ENCODE data around the gene IL1RAPL1.

The IL1RAPL1 gene

GRCh38 chrX:29792335-29792734 lies 1205.1 kb downstream of the IL1RAPL1 start:
- DNase-seq (ENCODE audit: low read depth): no peak

GRCh38 chrX:29797156-29797555 lies 1209.9 kb downstream of the IL1RAPL1 start:
- no peak for DNase-seq (ENCODE audit: low read depth)

GRCh38 chrX:29798469-29798868 lies 1211.2 kb downstream of the IL1RAPL1 start:
- no peak for DNase-seq (ENCODE audit: low read depth)

- DNase-seq (ENCODE audit: low read depth): no peak
Measured at GRCh38 chrX:29813174-29813573, 1225.9 kb downstream of the IL1RAPL1 start.

- DNase-seq (ENCODE audit: low read depth): no peak
Measured at GRCh38 chrX:29824176-29824906, 1237.1 kb downstream of the IL1RAPL1 start.

GRCh38 chrX:29826742-29827141 lies 1239.5 kb downstream of the IL1RAPL1 start:
- DNase-seq (ENCODE audit: low read depth): no peak

- no peak for DNase-seq (ENCODE audit: low read depth)
Measured at GRCh38 chrX:29834311-29834710, 1247.1 kb downstream of the IL1RAPL1 start.

- DNase-seq (ENCODE audit: low read depth): no peak
Measured at GRCh38 chrX:29834764-29835163, 1247.5 kb downstream of the IL1RAPL1 start.

GRCh38 chrX:29841750-29842149 lies 1254.5 kb downstream of the IL1RAPL1 start:
- no peak for DNase-seq (ENCODE audit: low read depth)

GRCh38 chrX:29842552-29842951 lies 1255.3 kb downstream of the IL1RAPL1 start:
- no peak for DNase-seq (ENCODE audit: low read depth)

- no peak for DNase-seq (ENCODE audit: low read depth)
Measured at GRCh38 chrX:29851857-29852605, 1264.8 kb downstream of the IL1RAPL1 start.

- DNase-seq (ENCODE audit: low read depth): no peak
Measured at GRCh38 chrX:29852767-29853166, 1265.5 kb downstream of the IL1RAPL1 start.

GRCh38 chrX:29858714-29859113 lies 1271.5 kb downstream of the IL1RAPL1 start:
- DNase-seq (ENCODE audit: low read depth): no peak

GRCh38 chrX:29862126-29862677 lies 1275.0 kb downstream of the IL1RAPL1 start:
- no peak for DNase-seq (ENCODE audit: low read depth)

GRCh38 chrX:29867971-29868370 lies 1280.7 kb downstream of the IL1RAPL1 start:
- DNase-seq (ENCODE audit: low read depth): no peak

GRCh38 chrX:29869837-29870236 lies 1282.6 kb downstream of the IL1RAPL1 start:
- DNase-seq (ENCODE audit: low read depth): no peak

GRCh38 chrX:29870608-29871007 lies 1283.4 kb downstream of the IL1RAPL1 start:
- no peak for DNase-seq (ENCODE audit: low read depth)

GRCh38 chrX:29872831-29873230 lies 1285.6 kb downstream of the IL1RAPL1 start:
- DNase-seq (ENCODE audit: low read depth): no peak

- DNase-seq (ENCODE audit: low read depth): no peak
Measured at GRCh38 chrX:29876733-29877132, 1289.5 kb downstream of the IL1RAPL1 start.

- no peak for DNase-seq (ENCODE audit: low read depth)
Measured at GRCh38 chrX:29880977-29881376, 1293.7 kb downstream of the IL1RAPL1 start.

- DNase-seq (ENCODE audit: low read depth): no peak
Measured at GRCh38 chrX:29890004-29890403, 1302.8 kb downstream of the IL1RAPL1 start.

- DNase-seq (ENCODE audit: low read depth): no peak
Measured at GRCh38 chrX:29890646-29891200, 1303.5 kb downstream of the IL1RAPL1 start.

GRCh38 chrX:29902004-29902403 lies 1314.8 kb downstream of the IL1RAPL1 start:
- no peak for DNase-seq (ENCODE audit: low read depth)

Data from activated T-cell treated with anti-CD3 and anti-CD28 coated beads for 24 hours (primary cell).